GM21529 (cell line): ENCODE data around the gene OBSL1.

Experiments used
- ATAC-seq: cut with Tn5 transposase; IDR thresholded peaks from one replicate; pipeline ENCODE4 v1.9.1; 2021; ENCODE audit not compliant: unreplicated experiment

Gene OBSL1

GRCh38 chr2:219567791-219568361 is 3.5 kb downstream of the OBSL1 start:
- no peak for ATAC-seq

GRCh38 chr2:219567131-219567530 is 4.2 kb downstream of the OBSL1 start:
- no peak for ATAC-seq

- no peak for ATAC-seq
Observed at GRCh38 chr2:219566640-219567039, 4.7 kb downstream of the OBSL1 start.

GRCh38 chr2:219565130-219566080 is 5.9 kb downstream of the OBSL1 start:
- ATAC-seq, result no peak

- ATAC-seq, result no peak
Observed at GRCh38 chr2:219563271-219563928, 7.9 kb downstream of the OBSL1 start.

- no peak for ATAC-seq
Observed at GRCh38 chr2:219562049-219563020, 9.0 kb downstream of the OBSL1 start.

GRCh38 chr2:219561179-219562048 is 9.9 kb downstream of the OBSL1 start:
- ATAC-seq, result no peak

GRCh38 chr2:219560893-219561178 is 10.5 kb downstream of the OBSL1 start:
- ATAC-seq, result no peak

GRCh38 chr2:219560037-219560892 is 11.1 kb downstream of the OBSL1 start:
- ATAC-seq, result no peak

- ATAC-seq, result no peak
Observed at GRCh38 chr2:219559156-219559915, 12.0 kb downstream of the OBSL1 start.

GRCh38 chr2:219557791-219558785 is 13.3 kb downstream of the OBSL1 start:
- no peak for ATAC-seq

GRCh38 chr2:219557320-219557719 is 14.0 kb downstream of the OBSL1 start:
- no peak for ATAC-seq

GRCh38 chr2:219556413-219556812 is 14.9 kb downstream of the OBSL1 start:
- no peak for ATAC-seq

GRCh38 chr2:219555956-219556355 is 15.4 kb downstream of the OBSL1 start:
- ATAC-seq, result no peak

- ATAC-seq, result no peak
Observed at GRCh38 chr2:219554350-219554749, 17.0 kb downstream of the OBSL1 start.

GRCh38 chr2:219553463-219553963 is 17.8 kb downstream of the OBSL1 start:
- no peak for ATAC-seq

- ATAC-seq, result no peak
Observed at GRCh38 chr2:219553168-219553417, 18.2 kb downstream of the OBSL1 start.
